Fibroblast of skin of right quadriceps (primary cell): ENCODE measurements around the gene ENTPD8.

ENCODE experiments used
- DNase-seq: peaks from one replicate; pipeline ENCODE4 v3.0.0-alpha.2; 2013

The ENTPD8 gene

DNA sequence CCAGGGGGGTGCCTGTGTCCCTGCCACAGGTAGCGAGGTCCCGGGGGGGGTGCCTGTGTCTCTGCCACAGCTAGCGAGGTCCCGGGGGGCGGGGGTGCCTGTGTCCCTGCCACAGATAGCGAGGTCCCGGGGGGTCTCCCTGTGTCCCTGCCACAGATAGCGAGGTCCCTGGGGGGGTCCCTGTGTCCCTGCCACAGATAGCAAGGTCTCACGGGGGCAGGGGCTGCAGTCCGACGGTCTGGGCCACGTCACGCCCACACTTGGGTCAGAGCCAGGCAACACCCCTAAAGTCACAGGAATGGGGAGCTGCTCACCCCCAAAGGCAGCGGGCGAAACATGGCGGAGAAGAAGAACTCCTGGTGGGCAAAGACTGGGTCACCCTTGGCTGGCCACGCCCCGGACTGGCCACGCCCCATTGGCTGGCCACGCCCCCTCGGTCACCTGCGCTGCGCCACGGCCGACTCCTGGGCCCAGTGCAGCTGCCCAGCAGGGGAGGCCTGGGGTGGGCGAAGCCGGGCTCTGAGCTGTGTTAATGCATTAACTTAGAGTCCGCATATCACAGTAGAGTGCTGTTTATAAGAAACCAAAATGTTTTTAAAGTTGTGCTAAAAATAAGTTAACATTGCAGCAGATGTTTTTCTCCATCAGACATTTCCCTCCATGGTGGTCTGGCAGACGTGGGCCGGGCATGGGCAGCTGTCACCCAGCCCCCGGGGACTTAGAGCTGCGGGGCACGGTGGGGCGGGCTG, 11.0 kb downstream of the ENTPD8 start:
- DNase-seq: no peak

DNA sequence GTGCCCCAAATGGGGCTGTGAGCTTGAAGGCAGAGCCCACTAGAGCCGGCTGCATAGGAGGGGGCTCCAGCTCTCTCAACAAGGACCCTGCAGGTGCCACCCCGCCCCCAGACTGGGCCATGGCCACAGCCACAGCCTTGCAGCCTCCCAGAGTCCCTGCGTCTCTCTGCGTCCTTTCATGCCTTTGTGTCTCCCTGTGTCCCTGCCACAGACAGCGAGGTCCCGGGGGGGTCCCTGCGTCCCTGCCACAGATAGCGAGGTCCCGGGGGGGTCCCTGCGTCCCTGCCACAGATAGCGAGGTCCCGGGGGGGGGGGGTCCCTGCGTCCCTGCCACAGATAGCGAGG, 11.6 kb downstream of the ENTPD8 start:
- DNase-seq: no peak

DNA sequence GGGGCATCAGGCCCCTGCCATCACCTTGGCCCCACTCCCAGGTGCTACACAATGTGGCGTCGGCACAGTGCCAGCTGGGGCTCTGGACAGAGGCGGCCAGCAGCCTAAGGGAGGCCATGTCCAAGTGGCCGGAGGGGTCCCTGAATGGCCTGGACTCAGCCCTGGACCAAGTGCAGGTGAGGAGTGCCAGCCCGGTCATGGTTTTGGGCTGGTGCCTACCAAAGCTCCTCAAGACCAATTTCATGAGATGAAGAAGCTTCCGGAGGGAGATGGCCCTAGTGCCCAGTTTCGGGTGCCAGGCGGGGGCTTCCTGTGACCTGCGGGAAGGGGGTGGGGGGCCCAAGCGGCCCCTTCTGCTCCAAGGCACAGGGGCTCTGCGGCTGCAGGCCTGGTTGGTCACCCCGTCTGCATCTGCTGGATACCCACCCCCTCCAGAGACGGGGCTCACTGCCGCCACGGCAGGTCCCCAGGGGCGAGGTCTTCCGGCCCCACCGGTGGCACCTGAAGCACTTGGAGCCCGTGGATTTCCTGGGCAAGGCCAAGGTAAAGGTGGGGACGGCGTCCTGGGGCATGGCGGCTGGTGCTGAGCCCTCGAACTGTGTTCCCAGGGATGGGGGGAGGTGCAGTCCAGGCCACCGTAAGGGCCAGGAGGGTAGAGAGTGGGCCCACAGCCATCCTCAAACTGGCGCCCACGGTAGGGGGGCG, 12.2 kb downstream of the ENTPD8 start:
- no peak for DNase-seq

DNA sequence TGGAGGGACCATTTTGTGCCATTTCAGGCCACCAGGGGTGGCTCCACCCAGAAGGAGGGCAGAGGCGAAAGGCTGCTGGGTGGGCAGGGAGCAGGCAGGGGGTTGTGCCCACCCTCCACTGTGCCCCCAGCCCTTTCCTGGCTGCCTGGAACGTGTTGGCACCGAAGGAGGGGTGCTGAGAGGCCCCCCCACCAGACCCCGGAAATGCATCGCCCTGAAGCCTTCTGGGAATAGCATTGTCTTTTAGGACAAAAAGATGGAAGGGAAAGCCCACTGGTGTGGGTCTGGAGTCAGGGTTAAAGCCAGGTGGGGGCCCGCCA, 12.9 kb downstream of the ENTPD8 start:
- no peak for DNase-seq

DNA sequence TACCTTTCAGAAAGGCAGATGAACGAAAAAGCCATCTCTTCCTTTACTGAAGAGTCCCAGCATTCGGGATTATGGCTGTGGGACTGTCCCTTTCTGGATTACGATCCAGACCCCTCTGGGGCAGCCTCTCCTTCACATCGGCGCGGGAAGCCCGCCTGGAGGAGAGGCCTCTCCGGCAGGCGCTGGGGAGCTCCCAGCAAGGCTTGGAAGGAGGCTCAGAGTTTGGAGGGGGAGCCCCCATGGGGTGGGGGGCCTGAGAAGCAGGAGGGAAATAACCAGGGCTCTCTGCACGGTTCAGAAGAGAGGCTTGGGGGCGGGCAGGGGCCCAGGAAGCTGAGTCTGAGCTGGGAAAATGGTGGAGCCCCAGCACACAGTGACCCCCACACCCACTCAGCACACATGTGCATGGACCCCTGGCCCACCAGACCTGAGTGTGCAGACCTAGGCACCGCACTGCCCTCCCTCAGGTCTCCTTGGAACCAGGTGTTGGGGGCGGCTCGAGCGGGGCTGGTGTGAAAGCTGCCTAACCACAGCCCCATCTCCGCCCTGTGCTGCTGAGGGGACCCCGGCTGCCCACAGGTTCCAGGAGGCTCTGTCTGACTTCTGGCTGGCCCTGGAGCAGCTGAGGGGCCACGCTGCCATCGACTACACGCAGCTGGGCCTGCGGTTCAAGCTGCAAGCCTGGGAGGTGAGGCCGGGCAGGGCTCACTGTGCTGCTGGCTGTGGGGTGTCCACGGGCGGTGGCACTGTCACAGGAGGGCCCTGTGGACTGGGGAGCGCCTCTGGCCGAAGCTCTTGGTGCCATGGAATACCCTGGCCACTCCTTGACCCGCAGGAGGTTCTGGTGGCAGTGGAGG, 13.5 kb downstream of the ENTPD8 start:
- DNase-seq: no peak

DNA sequence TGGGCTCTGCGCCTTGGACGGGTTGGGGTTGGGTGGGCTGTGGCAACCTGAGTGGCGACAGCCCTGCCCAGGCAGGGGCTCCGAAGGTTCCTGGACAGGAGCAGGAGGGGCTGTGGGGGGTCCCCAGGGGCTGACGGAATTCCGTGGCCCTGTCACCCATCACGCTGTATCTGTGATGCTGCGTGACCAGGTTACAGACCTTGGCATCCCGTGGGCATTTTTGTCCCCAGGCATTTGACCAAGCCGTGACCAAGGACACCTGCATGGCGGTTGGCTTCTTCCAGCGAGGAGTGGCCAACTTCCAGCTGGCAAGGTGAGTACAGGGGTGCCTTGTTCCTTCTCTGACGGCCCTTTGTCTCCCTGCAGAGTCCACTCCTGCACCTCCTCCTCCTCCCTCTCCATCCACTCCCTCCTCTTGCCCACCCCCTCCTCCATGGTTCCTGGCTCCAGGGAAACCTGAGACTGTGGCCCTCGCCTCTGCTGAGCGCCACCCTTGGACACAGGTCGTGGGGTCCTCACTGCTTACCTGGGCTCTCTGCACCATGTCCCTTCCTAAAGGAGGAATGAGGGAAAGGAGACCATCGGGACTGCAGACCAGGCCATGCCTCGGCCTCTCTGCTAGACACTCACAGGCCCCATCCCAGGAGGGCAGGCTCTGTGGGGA, 15.0 kb downstream of the ENTPD8 start:
- DNase-seq: no peak

DNA sequence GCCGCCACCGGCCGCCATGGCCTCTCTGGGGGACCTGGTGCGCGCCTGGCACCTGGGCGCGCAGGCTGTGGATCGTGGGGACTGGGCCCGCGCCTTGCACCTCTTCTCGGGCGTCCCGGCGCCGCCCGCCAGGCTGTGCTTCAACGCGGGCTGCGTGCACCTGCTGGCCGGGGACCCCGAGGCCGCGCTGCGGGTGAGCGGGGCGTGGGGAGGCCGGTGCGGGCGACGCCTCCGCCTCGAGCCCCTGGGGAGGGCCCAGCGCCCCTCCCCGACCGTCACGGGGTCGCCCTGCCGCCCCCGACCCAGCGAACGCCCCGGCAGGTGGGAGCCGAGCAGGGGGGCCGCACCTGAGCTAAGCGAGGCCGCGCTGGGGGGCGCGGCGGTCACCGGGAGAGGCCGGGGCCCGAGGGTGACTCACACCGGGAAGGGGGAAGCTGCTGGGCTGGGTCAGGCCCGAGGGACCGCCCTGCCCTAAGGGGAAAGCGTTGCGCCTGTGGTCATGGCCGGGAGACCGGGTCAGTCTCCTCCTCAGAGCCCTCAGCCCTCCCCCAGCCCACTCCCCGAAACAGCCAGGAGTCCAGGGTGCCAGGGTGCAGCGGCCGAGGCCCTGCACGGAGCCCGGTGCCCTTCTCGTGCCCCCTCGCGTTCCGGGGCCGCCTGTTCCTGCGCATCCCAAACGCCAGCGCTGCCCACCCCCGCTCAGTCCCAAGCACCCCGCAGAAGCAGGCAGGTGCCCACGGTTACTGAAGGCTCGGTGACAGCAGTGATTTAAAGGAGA, 17.5 kb downstream of the ENTPD8 start:
- DNase-seq: no peak

DNA sequence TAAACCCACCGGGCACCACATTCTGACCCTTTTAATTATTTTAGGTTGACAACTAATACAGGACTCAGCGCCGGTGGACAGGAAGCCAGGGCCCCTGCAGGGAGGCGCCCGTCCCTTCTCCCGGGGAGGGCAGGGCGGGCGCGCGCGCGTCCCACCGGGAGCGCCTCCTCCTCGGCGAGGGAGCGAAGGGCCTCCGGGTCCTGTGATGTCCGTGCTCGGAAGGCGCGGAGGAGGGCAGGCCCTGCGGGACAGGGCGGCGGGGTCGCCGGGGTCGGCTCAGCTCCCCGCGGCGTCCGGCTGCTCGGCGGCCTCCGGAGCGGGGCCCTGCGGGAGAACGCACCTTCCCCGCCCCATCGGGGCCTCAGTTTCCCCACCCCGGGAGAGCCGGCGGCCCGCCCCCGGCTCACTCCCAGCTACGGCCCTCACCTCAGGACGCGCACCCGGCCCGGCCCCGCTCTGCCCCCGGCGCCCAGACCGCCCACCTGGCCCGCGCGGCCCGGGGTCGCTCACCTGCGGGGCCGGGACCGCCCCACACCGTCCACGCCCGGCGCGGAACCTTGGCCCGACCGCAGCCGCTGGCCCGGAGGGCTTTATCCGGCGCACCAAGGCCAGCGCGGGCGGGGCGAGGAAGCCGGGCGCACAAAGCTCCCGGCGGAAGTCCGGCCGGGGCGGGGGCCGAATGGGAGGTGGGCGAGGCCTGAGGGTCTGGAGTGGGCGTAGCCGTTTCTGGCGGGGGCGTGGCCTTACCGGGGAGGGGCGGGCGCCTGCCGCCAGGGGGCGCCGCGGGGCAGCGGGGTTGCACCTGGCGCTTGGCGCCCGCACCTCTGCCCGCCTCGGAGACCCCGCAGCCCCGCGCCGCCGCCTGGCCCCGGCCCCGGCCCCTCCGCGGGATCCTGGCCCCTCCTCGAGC, 18.3 kb downstream of the ENTPD8 start, which contains the start of the genes EXD3 and NOXA1:
Gene EXD3, minus strand, starts transcription at position 559 of the 910 bp plus-strand sequence. CDS start 27,805 bp downstream, outside the sequence.
Gene NOXA1, plus strand, starts transcription at position 790 of the 910 bp plus-strand sequence. CDS start 137 bp downstream, outside the sequence.
- DNase-seq: peak; percentile 91

DNA sequence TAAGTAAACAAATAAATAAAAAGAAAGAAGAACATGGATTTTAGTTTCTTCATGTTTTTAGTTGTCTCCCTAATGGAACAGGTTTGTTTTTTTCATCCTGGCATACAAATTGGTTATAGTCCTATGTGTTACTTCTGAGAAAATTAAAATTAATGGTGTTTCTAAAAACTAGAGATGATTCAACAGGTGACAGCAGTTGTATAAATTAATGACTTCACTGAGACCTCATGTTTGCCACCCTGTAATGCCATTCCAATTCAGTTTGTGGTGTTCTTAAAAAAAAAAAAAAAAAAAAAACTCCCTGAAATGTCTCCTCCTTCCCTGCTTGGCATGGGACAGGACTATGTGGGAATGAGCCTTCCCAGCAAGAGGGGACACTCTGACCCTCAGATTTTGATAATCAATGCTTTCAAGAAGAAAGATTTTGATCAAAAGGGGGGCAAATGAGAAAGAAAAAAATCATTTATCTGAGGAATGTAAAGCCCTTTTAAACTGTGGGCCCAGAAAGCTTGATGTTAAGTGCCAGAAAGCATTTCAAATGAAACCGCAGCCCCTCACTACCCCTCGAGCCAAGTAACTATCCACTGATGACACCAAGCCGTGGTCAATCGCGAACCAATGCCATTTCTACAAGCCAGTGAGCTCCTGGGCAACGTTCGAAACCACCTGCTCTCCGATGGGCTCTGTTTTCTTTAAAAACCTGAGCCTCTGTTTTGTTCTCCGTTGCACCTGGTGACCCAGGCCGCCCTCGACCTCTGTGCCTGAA, 19.1 kb downstream of the ENTPD8 start:
- DNase-seq: no peak

DNA sequence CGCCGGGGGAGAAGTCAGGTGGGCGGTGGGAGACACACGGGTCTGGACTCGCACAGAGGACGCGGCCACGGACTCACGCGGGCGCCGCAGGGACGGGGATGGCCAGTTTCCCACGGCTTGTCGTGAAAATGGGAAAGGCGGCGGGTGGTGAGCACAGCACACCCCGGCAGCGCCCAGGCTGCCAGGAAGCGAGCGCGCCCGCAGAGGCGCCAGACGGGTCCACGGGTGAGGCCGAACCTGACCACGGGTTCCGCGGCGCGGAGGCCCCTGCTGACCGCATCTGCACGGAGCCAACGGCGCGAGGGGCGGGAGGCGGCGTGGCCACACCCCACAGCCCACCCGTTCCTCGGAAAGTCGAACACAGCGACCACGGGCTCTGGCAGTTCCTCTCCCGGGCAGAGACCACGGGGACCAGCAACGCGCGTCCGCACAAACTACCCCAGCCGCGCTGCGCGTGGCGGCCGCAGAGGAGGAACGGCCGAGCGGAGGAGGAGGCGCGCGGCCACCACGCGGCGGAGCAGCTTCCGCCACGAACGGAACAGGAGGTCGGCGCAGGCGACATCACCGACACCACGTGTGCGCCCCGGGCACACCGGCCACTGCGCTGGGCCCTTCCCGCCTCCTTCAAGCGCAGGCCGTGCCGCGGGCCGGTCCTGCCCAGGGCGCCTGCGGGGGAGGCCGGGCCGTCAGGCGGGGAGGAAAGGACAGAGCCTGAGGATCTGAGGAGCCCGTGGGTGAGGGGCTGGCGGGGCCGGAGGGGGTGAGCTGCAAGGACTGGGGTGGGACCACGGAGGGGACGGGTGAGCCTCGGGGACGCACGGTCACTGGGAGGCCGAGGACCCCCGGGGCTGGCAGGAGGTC, 23.8 kb downstream of the ENTPD8 start:
- DNase-seq: no peak

DNA sequence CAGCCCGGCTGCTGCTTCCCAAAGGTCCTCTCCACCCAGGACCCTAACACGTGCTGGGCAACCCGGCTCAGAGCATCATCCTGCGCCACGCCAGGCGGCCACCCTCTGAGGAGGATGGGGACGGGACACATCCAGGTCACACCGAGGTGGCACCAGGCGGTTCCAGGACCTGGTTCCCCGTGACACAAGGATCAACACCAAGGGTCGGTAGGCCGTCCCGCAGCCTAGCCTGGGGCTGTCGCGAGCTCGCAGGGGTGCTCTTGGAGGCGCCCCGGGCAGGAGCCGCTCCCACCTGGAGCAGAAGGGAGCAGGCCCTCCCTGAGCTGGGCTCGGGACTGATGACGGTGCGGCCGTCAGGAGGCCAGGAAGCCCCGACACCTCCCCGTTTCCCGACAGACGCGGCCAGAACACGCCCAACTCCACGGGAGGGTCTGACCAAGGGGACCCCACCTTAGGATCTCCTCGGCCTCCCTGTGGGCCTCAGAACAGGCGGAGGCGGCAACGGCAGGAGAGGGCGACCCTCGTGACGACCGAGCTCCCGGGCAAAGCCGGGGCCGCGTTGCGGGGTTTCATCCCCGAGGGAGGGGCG, 24.5 kb downstream of the ENTPD8 start:
- DNase-seq: no peak

DNA sequence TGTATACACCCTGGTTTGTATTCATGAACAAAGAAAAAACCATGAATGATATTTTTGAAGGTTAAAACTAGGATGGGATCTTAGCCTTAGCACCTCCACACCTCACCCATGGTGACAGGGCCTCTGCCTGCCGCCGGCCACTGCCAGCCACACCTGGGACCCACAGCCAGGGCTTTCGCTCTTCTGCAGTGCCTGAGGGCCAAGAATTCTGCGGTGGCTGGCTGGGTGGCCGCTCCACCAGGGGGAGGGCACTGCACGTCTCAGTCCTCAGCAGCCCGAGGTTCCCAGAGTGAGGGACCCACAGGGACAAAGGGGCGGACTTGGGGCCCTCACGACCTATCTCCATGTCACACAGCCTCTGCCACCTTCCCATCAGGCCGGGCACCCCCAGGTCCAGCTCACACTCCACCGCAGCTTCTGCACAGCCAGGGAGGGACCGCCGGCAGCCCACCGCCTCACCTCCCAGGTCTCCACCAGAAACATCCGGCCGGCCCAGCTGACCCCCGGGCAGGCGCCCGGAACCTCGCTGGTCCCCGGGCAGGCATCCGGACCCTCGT, 25.1 kb downstream of the ENTPD8 start:
- no peak for DNase-seq

DNA sequence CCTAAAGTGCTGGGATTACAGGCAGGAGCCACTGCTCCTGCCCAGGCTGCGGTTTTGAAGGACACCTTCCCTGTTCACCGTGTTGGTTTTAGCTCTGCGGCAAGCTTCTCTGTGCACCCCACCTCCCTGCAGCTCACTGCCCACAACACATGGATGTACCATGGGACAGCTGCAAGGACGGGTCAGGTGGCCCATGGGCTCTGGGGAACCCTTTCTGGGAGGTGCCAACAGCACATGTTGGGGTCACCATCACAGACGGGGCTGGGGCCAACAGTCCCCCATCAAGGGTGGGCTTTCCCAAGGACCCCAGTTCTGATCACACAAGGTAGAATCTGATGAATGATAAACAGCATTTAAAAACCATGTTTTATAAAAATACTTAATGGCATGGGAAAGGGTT, 25.7 kb downstream of the ENTPD8 start:
- DNase-seq: no peak

DNA sequence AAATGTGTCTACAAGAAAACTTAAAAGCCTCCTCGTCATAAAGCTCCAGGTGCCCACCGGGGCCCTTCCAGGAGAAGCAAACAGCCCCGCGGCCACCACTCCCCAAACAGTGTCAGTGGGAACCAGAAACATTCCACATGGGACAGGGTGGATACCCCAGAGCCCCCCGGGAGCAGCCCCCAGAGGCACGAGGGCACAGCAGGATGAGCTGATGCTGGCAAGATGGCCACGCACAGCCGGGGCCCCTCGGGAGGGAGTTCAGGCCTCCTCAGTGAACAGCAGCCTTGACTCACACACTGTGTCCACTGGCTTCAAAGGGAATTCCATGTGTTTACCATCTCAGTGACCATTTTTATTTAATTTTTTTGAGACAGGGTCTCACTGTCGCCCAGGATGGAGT, 28.7 kb downstream of the ENTPD8 start:
- DNase-seq: no peak

DNA sequence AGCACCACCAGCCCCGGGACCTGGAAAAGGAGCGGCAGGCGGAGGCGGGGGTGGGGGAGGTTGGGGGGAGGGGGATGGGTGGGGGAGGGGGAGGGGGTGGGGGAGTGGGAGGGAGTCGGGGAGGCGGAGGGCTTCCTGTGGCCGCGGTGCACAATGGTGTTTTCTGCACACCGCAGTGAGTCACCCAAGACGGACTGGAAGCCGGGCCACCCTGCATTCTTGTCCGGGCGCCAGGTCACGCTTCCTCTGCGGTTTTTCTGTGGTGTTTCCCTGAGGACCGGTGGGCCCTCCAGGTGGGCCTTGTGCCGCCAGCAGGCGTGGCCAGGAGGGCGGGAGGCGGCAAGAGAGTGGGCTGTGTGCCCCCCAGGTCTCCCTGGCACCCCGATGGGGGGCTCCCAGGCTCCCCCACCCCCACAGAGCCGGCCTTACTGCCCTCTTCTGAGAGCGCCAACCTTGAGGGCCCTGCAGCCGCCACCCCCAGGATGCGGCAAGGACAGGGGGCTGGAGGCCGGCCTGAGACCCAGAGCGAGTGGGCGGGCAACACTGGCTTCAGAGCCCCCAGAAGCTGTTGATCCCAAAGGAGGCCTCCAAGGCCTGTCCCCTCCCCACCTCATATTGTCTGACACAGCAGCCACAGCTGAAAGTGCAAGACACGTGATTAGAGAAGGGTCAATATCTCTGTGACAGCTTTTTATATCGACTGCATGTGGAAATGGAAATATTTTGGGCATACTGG, 29.3 kb downstream of the ENTPD8 start:
- peak; percentile 80 for DNase-seq

DNA sequence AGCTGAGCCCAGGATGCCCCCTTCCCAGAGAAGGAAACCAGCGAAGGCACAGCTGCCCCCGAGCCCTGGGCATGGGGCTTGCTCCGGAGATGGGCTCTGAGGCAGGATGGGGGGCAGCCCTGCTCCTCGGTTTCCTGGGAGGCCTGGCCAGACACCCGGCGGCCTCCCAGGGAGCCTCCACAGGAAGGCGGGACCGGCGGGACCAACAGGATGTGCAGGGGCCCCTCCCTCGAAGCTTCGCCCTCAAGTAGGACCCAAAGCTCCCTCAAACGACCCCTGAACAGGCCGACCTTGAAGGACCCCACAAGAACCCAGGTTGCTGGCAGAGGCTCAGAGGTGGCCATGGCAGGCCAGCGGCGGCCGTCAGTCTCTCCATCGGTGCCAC, 29.9 kb downstream of the ENTPD8 start:
- no peak for DNase-seq

DNA sequence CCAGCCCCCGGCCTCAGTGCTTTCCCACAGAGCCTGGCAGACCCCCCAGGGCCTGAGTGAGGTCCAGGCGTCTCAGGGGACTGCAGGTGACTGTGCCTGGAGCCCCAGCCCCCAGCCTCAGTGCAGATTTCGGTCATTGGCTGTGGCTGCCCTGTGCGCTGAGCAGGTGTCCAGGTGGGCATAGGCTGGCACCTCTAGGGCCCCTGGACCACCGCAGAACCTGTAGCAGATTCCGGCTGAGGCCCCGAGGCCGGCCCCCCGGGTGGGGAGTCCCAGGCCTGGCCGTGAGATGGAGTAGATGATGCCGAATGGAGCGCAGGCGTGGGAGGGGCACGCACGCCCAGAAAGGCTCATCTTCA, 30.3 kb downstream of the ENTPD8 start:
- no peak for DNase-seq
